GM12874 (cell line): ENCODE results near the gene XXYLT1.

ENCODE experiments used
- TF ChIP-seq, protein P1 (sequence below): IDR thresholded peaks from 2 replicates; pipeline ENCODE4 v1.5.1; 2011; ENCODE audit warnings: low read depth, mild to moderate bottlenecking, control low read depth, low read length, moderate library complexity; ENCODE audit not compliant: insufficient read depth

Gene XXYLT1

DNA sequence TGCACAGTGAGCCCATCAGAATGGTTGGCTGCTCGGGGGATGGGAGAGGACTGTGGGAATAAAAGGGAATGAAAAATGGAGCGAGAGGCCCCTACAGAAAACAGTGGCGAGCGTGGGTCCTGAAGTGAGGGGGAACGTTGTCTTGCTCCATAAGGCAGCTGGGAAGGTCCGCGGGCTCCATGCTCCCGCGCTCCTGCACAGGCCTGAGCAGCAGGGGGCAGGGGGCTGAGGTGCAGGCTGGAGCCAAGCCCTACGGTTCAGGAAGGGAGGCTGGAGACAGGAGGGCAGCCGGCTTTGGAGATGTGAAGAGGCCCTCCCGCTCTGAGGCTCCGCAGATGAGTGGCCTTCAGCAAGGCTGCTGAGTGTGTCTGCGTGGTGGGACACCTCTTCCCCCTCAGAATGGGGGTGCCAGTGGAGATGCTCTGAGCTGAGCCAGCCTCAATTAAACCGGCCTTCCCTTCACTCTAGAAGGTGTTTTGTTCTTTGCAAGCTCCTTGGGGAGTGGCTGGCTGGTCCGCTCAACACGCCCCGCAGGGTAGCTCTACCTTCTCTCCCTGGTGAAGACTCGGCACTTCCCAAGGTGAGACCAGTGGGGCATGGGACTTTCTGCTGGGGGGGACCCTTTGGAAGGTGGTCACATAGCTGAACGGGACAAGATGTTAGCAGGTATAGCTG is 208.0 kb downstream of the XXYLT1 start:
- TF ChIP-seq, protein P1, sequence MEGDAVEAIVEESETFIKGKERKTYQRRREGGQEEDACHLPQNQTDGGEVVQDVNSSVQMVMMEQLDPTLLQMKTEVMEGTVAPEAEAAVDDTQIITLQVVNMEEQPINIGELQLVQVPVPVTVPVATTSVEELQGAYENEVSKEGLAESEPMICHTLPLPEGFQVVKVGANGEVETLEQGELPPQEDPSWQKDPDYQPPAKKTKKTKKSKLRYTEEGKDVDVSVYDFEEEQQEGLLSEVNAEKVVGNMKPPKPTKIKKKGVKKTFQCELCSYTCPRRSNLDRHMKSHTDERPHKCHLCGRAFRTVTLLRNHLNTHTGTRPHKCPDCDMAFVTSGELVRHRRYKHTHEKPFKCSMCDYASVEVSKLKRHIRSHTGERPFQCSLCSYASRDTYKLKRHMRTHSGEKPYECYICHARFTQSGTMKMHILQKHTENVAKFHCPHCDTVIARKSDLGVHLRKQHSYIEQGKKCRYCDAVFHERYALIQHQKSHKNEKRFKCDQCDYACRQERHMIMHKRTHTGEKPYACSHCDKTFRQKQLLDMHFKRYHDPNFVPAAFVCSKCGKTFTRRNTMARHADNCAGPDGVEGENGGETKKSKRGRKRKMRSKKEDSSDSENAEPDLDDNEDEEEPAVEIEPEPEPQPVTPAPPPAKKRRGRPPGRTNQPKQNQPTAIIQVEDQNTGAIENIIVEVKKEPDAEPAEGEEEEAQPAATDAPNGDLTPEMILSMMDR, result no peak

DNA sequence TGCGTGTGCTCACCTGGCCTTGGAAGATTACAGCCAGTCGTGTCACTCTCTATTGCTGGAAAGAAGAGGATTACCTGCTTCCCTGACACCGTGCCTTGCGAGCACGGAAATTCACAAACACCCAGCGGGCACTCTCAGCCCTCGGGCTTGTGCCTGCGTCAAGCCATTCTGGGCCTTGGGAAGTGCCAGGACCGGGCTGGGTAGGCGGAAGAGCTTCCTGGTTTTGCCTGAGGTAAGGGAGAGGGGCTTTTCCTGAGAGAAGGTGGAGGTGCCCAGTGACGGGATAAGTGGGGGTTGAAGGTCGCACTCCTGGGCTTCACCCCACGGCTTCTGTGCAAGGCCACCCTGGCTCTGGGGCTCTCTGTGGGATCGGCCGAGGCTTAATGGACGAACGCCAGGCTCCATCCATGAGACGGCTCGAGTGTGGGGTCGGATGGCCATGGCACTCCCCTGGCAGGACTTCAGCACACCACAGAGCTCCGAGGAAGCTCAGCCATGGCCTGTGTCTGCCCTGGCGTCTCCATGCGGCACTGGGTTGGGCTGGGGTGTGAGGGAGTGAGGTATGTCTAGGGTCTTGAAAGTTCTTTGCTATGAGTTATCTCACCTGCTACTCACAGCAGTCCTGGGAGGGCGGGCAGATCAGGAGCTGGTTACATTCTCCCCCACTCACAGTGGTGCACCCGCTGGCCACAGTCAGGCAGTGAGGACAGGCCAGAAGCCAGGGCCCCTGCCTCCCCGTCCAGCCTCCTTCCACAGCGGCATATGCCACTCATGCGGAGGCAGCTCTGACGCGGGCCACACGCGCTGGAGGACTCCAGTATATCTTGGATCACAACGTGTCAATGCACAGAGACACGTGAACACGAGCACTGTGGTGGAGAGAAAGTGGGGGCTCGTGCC is 209.0 kb downstream of the XXYLT1 start:
- TF ChIP-seq, protein P1, result no peak

DNA sequence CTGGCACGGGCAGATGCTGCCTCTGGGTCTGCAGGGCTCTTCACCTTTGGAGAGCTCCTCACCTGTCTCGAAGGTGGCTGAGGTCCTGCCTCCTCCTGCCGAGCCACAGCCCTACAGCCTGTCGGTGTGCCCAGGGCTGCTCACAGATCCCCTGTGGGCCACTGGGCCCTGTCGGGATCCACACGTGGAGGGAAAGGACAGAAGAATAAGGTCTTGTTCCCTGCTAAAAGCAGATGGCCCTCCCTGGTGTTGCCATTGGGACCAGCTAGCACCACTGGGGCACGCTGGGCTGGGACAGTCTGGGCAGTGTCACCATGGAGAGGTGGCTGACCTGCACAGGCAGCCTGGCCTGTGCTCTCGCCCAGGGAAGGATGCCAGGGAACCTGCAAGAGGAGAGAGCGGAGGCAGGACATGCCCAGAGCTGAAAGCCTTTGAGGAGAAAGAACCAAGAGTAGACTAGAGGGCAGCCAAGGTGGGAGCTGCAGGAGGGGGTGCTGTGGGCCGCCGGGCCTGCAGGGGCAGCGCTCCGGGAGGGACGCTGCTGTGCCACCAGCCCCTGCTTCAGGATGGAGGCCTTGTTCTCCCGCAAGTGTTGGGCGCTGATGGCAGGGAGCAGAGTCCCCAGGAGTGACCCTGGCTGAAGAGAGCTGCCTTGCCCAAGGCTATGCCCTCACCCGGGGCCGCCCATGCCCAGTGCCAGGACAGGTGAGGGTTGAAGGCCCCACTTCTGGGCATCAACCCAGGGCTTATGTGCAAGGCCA is 210.2 kb downstream of the XXYLT1 start:
- TF ChIP-seq, protein P1, result no peak

DNA sequence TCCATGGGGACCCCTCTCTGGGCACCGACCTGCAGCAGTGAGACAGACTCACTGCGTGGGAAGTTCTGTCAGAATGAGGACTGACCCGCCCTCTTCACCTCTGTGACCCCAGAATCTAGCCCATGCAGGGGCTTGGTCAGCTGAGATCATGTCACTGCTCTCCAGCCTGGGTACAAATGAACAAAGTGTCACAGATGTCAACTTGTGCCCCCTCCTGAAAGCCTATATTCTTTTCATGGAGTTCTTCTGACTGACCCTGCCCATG is 210.8 kb downstream of the XXYLT1 start:
- TF ChIP-seq, protein P1, result no peak

DNA sequence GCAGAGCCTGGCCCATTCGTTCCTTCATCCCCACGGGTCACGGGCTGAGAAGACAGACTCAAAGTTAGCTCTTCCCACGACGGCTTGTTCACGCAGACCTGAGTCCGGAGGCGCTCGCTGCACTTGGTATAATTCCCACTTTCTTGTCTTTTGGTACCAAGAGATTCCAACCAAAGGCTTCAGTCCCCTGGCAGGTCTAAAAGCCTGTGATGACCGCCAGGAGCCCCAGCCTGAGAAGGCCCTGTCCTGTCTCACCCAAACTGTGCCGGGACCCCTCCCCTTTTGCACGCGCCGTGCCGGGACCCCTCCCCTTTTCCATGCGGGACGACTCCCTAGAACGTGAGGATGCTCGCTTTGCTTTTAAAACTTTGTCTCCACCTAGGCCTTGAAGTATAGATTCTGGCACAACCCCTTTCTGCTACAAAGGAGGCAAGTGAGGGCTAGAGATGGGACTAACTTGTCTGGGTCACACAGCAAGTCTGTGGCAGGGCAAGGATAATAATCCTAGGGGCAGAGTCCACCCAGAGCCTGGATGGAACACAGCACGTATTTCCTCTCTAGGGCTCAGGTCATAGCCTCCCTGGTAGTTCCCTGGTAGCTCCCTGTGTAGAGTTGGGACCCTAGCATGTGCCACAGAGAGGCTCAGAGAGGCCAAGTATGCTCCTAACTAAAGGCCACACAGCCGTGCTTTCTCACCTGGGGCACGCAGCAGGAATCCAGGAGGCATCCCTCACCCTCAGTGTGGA is 211.3 kb downstream of the XXYLT1 start:
- TF ChIP-seq, protein P1, result no peak

DNA sequence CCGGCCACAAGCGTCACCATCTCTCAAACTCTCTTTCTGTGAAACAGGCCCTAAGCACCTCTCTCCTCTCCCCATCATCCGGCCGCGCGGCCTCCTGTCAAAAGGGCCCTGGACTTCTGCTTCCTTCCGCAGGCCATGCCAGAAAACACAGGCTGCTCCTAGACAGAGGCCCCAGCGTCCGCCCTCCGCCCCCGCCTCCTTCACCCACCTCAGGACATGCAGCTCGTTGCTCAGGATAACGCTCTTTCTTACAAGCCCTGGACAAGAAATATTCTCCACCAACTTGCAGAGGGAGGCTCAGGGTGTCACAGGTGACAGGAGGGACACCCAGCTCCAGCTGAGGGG is 212.0 kb downstream of the XXYLT1 start:
- TF ChIP-seq, protein P1, result no peak
